Fibroblast of villous mesenchyme (primary cell): ENCODE data around the gene NKAIN4. TPM values are rescaled to one million over a fixed set of nuclear protein-coding genes. Genes with fewer than 3 reads are reported as not detected.

Experiments
- DNase-seq: peaks from one replicate; pipeline ENCODE4 v3.0.0-alpha.2; 2010; ENCODE audit warnings: low read depth
- H3K4me3 ChIP-seq: 2 replicates; pipeline ENCODE4 v1.5.1; 2011; ENCODE audit warnings: low read depth, mild to moderate bottlenecking, low read length
- total RNA-seq: library from RNA; depleted of rRNA; stranded (reverse); fragments of >200 nt; gene quantifications from 2 replicates; pipeline ENCODE4 v1.2.3, GENCODE V29; 2012
- TF ChIP-seq, protein P1 (sequence below): IDR thresholded peaks from 2 replicates; pipeline ENCODE4 v1.5.1; 2012; ENCODE audit warnings: low read depth, mild to moderate bottlenecking, low read length; ENCODE audit not compliant: insufficient read depth

Gene NKAIN4
- total RNA-seq, 1 donor = not detected

DNA sequence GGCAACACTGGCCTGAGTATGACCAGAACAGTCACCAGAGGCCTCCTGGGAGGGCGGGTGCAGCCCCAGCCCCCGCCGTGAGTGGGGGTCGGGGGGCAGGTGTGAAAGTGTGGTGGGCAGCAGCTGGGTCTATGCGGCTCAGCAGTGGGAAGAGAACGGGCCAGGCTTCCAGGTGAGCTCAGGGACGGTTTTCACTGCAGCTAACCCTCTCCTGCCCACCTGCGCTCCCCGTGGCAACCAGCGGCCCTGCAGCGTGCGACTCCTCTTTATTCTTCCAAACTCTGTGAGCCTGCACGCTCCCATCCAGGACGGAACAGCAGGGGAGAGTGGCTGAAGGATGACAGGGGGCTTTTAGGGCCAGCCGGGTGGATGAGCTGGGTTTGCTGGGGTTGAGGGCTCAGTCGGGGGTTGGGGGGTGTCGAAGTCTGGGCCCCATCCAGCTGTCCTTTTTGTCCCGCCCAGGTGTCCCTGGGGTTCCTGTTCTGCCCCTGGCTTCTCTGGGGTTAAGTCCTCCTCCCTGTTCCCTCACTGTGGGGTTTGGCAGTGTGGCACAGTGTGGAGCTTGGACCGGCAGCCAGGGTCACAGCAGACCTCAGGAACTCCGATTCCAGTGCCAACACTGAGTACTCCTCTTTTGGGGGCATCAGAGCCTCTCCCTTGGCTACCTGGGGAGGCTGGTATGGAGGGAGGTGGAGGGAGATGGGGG lies 19.4 kb downstream of the NKAIN4 start:
- DNase-seq = no peak
- no peak overlapping the region for H3K4me3 ChIP-seq
- TF ChIP-seq, protein P1, sequence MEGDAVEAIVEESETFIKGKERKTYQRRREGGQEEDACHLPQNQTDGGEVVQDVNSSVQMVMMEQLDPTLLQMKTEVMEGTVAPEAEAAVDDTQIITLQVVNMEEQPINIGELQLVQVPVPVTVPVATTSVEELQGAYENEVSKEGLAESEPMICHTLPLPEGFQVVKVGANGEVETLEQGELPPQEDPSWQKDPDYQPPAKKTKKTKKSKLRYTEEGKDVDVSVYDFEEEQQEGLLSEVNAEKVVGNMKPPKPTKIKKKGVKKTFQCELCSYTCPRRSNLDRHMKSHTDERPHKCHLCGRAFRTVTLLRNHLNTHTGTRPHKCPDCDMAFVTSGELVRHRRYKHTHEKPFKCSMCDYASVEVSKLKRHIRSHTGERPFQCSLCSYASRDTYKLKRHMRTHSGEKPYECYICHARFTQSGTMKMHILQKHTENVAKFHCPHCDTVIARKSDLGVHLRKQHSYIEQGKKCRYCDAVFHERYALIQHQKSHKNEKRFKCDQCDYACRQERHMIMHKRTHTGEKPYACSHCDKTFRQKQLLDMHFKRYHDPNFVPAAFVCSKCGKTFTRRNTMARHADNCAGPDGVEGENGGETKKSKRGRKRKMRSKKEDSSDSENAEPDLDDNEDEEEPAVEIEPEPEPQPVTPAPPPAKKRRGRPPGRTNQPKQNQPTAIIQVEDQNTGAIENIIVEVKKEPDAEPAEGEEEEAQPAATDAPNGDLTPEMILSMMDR = peak; percentile 20

DNA sequence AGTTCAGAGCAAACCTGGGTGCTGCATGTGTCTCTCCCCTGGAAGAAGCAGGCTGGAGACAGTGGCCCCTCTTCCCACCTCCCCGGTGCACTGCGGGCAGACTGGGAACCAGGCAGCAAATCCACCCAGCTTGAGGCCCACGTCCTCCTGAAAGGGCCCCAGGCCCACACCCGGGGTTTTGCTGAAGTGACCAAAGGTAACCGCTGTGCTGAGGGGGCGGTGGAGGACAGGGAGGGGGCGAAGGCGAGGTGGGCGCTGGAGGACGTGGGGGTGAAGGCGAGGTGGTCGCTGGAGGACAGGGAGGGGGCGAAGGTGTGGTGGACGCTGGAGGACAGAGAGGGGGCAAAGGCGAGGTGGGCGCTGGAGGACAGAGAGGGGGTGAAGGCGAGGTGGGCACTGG lies 20.3 kb downstream of the NKAIN4 start:
- TF ChIP-seq, protein P1 = no peak
- no peak for DNase-seq
- H3K4me3 ChIP-seq = no peak overlapping the region

DNA sequence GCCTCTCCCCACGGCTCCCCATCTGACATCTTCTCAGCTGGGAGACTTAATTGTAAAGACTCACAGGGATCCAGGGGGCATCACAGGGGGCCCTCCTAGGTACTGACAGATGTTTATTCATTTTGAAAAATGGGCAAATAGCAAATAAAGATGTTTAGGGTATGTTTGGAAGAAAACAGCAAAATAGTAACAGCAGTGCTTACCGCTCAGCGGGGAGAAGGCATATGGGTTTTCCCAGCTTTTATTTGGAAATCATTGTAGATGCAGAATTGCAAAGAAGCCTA lies 21.3 kb downstream of the NKAIN4 start:
- TF ChIP-seq, protein P1 = no peak
- DNase-seq = no peak
- no peak overlapping the region for H3K4me3 ChIP-seq

DNA sequence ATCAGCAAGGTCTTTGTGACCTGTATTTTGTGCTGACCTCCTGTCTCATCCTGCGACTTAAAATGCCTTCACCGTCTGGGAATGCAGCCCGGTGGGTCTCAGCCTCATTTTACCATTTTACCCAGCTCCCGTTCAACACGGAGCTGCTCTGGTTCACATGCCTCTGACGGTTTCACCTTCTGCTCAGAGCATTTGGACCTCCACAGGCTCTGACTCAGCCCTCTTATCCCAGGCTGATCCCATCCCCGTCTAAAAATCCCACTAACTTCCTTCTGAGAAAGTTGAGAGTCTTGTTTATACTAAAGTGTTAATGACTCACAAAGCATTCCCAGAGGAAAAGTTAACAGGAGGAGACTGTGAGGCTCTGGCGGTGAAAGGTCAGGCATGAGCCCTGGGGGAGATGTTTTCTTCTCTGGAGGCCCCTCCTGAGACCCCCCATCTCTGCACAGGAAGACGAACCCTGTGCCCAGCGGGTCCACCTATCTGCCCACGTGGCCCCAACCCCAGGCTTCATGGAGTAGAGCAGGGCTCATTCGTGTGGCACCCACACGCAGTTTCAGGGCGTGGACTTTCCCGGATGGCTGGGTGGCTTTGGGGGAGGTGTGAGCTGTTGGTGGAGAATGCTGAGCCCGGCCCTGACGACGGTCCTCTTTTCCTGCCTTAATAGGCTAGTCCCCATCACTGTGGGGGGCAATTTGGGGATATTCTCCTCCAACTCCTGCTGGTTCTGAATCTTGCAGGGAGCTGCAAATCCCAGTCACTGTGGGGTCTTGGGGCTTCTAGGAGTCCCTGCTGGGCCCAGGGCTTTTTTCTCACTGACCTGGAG lies 21.8 kb downstream of the NKAIN4 start:
- peak; percentile 98 for DNase-seq
- TF ChIP-seq, protein P1 = no peak
- H3K4me3 ChIP-seq = peak overlapping the region; percentile 29

DNA sequence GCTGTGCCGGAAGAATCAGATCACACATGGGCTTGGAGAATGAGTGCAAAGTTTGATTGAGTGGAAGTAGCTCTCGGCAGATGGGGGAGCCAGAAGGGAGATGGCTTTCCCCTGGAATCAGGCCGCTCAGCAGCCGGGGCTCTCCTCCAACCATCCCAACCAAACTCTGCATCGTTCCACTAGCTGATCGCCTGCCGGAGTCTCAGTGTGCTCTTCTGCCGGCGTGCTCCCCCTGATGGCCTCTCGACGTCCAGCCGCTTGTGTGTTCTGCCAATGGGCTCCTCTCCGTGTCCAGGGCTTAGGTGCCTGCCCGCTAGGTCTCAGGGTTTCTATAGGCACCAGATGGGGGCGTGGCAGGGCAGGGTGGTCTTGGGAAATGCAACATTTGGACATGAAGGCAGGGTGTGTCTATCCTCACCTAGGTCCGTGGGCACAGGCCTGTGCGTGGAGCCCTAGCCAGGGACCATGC lies 23.4 kb downstream of the NKAIN4 start:
- no peak overlapping the region for H3K4me3 ChIP-seq
- peak; percentile 79 for DNase-seq
- TF ChIP-seq, protein P1 = peak; percentile 80

DNA sequence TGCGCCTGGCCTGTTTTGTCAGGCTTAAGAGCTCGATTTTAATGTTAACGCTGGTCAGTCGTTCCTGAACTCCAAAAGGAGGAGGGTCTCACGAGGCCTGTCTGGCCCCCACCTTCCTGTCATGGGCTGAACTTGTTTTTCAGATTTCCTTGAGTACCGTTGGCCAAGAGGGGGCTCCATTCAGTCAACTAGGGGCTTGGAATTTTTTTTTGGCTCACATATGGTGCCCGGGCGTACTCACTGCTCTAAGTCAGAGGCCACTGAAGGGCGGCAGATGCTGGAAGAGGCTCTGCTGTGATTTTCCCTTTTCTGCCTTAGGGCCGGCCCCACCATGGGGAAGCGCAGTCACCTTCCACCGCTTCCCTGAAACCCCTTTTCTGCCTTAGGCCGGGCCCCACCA lies 25.5 kb downstream of the NKAIN4 start:
- TF ChIP-seq, protein P1 = no peak
- H3K4me3 ChIP-seq = no peak overlapping the region
- no peak for DNase-seq
